ENCODE measurements around the gene EPOP. TPM values are rescaled to one million over a fixed set of nuclear protein-coding genes. Genes with fewer than 3 reads are reported as not detected.

EPOP gene
- total and polyA plus RNA-seq, 2 of the 13 experiments (the other 11 are each of a cell fraction or from before 2014, with no cell fraction given) = 14.7 to 37.8 TPM

DNA sequence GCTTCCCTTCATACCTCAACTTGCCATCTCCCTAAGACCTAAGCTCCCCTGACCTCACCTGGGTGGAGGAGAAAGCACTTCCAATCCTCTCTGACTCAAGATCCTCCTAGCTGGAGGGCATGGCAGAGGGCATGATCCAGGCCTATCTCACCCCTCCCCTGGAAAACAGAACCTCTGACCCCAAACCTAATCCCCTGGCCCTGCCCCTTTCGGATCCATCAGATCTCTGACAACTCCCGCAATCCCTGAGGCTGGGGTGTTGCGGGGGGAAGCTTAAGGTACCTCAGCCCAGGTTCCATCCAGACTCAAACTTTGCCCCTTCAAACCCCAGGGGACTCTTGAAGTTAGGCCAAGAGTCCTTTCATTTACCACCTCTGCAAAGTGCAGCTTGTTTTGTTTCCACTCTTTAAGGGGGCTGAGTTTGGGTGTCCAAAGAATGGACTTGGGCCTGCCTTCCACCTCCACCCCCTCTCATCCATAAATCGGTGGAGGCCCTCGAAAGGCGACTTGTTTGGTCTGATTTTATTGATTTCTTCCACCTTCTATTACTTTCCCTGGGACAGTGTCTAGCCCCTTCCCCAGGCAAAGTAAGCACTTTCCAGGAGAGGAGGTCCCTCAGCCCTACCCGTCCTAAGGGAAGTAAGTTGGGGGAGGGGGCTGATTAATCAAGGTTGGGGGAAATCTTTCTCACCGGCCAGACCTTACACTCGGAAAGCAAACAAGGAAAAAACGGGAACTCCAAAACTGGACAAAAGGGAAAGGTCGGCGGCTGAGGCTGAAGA, 2.6 kb downstream of the EPOP start (continued):
- TF ChIP-seq NFKB2 (CRISPR knock-in tag; IDR thresholded peaks at IDR 0.05; ENCODE audit: borderline replicate concordance) = 0 out of 2 replicates have a peak, but pooled peaks have one; percentile 25
- peak; percentile 20; the same call in 1 of the 2 replicates for TF ChIP-seq RFXAP (CRISPR knock-in tag; IDR thresholded peaks at IDR 0.05; ENCODE audit: borderline replicate concordance)
- TF ChIP-seq, protein P1, sequence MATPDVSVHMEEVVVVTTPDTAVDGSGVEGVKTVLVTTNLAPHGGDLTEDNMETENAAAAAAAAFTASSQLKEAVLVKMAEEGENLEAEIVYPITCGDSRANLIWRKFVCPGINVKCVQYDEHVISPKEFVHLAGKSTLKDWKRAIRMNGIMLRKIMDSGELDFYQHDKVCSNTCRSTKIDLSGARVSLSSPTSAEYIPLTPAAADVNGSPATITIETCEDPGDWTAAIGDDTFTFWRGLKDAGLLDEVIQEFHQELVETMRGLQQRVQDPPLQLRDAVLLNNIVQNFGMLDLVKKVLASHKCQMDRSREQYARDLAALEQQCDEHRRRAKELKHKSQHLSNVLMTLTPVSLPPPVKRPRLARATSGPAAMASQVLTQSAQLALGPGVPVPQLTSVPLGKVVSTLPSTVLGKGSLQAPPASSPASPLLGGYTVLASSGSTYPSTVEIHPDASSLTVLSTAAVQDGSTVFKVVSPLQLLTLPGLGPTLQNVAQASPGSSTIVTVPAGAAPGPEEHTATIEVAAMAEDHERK (CRISPR knock-in tag; IDR thresholded peaks at IDR 0.05; ENCODE audit: low read depth) = no peak
- 0 out of 2 replicates have a peak, but pooled peaks have one; percentile 16 for TF ChIP-seq SALL2 (CRISPR knock-in tag; IDR thresholded peaks at IDR 0.05)
- no peak for TF ChIP-seq SMAD9 (CRISPR knock-in tag; IDR thresholded peaks at IDR 0.05)
- TF ChIP-seq ATAD3A (CRISPR knock-in tag; IDR thresholded peaks at IDR 0.05) = no peak
- TF ChIP-seq ZNF235 (CRISPR knock-in tag; IDR thresholded peaks at IDR 0.05; ENCODE audit: borderline replicate concordance) = peak; percentile 19; the same call in 1 of the 2 replicates
- TF ChIP-seq ZMYM4 (CRISPR knock-in tag; IDR thresholded peaks at IDR 0.05) = peak; percentile 60; the same call in 1 of the 2 replicates
- TF ChIP-seq BORCS8-MEF2B (CRISPR knock-in tag; IDR thresholded peaks at IDR 0.05) = 0 out of 2 replicates have a peak, but pooled peaks have one; percentile 43
- TF ChIP-seq SAFB2 (CRISPR knock-in tag; IDR thresholded peaks at IDR 0.05; ENCODE audit: borderline replicate concordance, low read depth) = peak; percentile 70; the same call in 1 of the 2 replicates
- TF ChIP-seq ZNF547 (CRISPR knock-in tag; IDR thresholded peaks at IDR 0.05) = peak; percentile 34; the same call in 1 of the 2 replicates
- peak; percentile 89; the same call in 1 of the 2 replicates for TF ChIP-seq PITX1 (CRISPR knock-in tag; IDR thresholded peaks at IDR 0.05)
- TF ChIP-seq ZNF605 (CRISPR knock-in tag; IDR thresholded peaks at IDR 0.05) = peak; percentile 58
- peak; percentile 59; the same call in 1 of the 2 replicates for TF ChIP-seq SP4 (CRISPR knock-in tag; IDR thresholded peaks at IDR 0.05)
- peak; percentile 96; the same call in 1 of the 2 replicates for TF ChIP-seq ZC3H13 (CRISPR knock-in tag; IDR thresholded peaks at IDR 0.05)
- TF ChIP-seq, protein P2, sequence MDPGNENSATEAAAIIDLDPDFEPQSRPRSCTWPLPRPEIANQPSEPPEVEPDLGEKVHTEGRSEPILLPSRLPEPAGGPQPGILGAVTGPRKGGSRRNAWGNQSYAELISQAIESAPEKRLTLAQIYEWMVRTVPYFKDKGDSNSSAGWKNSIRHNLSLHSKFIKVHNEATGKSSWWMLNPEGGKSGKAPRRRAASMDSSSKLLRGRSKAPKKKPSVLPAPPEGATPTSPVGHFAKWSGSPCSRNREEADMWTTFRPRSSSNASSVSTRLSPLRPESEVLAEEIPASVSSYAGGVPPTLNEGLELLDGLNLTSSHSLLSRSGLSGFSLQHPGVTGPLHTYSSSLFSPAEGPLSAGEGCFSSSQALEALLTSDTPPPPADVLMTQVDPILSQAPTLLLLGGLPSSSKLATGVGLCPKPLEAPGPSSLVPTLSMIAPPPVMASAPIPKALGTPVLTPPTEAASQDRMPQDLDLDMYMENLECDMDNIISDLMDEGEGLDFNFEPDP (CRISPR knock-in tag; conservative IDR thresholded peaks at IDR 0.05) = peak; percentile 90; the same call in 1 of the 2 replicates
- no peak for TF ChIP-seq PHF20 (CRISPR knock-in tag; IDR thresholded peaks at IDR 0.05)
- 0 out of 2 replicates have a peak, but pooled peaks have one; percentile 53 for TF ChIP-seq KAT2B (IDR thresholded peaks at IDR 0.05; ENCODE audit: borderline replicate concordance, low read depth, low read length)
- TF ChIP-seq ZNF274 (CRISPR knock-in tag; IDR thresholded peaks at IDR 0.05) = 0 out of 2 replicates have a peak, but pooled peaks have one; percentile 38
- TF ChIP-seq ZNF552 (CRISPR knock-in tag; IDR thresholded peaks at IDR 0.05; ENCODE audit: borderline replicate concordance) = no peak
- TF ChIP-seq, protein P3, sequence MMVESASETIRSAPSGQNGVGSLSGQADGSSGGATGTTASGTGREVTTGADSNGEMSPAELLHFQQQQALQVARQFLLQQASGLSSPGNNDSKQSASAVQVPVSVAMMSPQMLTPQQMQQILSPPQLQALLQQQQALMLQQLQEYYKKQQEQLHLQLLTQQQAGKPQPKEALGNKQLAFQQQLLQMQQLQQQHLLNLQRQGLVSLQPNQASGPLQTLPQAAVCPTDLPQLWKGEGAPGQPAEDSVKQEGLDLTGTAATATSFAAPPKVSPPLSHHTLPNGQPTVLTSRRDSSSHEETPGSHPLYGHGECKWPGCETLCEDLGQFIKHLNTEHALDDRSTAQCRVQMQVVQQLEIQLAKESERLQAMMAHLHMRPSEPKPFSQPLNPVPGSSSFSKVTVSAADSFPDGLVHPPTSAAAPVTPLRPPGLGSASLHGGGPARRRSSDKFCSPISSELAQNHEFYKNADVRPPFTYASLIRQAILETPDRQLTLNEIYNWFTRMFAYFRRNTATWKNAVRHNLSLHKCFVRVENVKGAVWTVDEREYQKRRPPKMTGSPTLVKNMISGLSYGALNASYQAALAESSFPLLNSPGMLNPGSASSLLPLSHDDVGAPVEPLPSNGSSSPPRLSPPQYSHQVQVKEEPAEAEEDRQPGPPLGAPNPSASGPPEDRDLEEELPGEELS (CRISPR knock-in tag; IDR thresholded peaks at IDR 0.05) = peak; percentile 13
- TF ChIP-seq MAZ (IDR thresholded peaks at IDR 0.05; ENCODE audit: borderline replicate concordance, low read depth, low read length) = no peak
- TF ChIP-seq MAZ (CRISPR knock-in tag; IDR thresholded peaks at IDR 0.05; ENCODE audit: low read depth) = 0 out of 2 replicates have a peak, but pooled peaks have one; percentile 12
- TF ChIP-seq NR2C2 (CRISPR knock-in tag; IDR thresholded peaks at IDR 0.05; ENCODE audit: borderline replicate concordance) = 0 out of 2 replicates have a peak, but pooled peaks have one; percentile 45
- TF ChIP-seq ZNF75D (CRISPR knock-in tag; IDR thresholded peaks at IDR 0.05; ENCODE audit: borderline replicate concordance) = 0 out of 2 replicates have a peak, but pooled peaks have one; percentile 67
